ENCODE results near the gene TMEM89.

GRCh38 chr3:48664313-48664644, 42.7 kb upstream of the TMEM89 start:
- TF ChIP-seq, protein P1, sequence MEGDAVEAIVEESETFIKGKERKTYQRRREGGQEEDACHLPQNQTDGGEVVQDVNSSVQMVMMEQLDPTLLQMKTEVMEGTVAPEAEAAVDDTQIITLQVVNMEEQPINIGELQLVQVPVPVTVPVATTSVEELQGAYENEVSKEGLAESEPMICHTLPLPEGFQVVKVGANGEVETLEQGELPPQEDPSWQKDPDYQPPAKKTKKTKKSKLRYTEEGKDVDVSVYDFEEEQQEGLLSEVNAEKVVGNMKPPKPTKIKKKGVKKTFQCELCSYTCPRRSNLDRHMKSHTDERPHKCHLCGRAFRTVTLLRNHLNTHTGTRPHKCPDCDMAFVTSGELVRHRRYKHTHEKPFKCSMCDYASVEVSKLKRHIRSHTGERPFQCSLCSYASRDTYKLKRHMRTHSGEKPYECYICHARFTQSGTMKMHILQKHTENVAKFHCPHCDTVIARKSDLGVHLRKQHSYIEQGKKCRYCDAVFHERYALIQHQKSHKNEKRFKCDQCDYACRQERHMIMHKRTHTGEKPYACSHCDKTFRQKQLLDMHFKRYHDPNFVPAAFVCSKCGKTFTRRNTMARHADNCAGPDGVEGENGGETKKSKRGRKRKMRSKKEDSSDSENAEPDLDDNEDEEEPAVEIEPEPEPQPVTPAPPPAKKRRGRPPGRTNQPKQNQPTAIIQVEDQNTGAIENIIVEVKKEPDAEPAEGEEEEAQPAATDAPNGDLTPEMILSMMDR (conservative IDR thresholded peaks at IDR 0.05; ENCODE audit: low read depth in 2 of 2) = peak in 1 of 2 experiments; percentile 6; a peak in 1 of 4 replicates
- TF ChIP-seq, protein P2, sequence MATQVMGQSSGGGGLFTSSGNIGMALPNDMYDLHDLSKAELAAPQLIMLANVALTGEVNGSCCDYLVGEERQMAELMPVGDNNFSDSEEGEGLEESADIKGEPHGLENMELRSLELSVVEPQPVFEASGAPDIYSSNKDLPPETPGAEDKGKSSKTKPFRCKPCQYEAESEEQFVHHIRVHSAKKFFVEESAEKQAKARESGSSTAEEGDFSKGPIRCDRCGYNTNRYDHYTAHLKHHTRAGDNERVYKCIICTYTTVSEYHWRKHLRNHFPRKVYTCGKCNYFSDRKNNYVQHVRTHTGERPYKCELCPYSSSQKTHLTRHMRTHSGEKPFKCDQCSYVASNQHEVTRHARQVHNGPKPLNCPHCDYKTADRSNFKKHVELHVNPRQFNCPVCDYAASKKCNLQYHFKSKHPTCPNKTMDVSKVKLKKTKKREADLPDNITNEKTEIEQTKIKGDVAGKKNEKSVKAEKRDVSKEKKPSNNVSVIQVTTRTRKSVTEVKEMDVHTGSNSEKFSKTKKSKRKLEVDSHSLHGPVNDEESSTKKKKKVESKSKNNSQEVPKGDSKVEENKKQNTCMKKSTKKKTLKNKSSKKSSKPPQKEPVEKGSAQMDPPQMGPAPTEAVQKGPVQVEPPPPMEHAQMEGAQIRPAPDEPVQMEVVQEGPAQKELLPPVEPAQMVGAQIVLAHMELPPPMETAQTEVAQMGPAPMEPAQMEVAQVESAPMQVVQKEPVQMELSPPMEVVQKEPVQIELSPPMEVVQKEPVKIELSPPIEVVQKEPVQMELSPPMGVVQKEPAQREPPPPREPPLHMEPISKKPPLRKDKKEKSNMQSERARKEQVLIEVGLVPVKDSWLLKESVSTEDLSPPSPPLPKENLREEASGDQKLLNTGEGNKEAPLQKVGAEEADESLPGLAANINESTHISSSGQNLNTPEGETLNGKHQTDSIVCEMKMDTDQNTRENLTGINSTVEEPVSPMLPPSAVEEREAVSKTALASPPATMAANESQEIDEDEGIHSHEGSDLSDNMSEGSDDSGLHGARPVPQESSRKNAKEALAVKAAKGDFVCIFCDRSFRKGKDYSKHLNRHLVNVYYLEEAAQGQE (IDR thresholded peaks at IDR 0.05; ENCODE audit: unreplicated experiment) = no peak
- TF ChIP-seq CREB1 (CRISPR knock-in tag; IDR thresholded peaks at IDR 0.05; ENCODE audit: low read depth) = no peak
- no peak for TF ChIP-seq EZH2phosphoT487 (IDR thresholded peaks at IDR 0.05; ENCODE audit: unreplicated experiment)
- TF ChIP-seq POLR2AphosphoS5 (IDR thresholded peaks at IDR 0.05; ENCODE audit: low read depth) = no peak
- no peak for TF ChIP-seq ZNF114 (CRISPR knock-in tag; IDR thresholded peaks at IDR 0.05)
- TF ChIP-seq EZH2 (IDR thresholded peaks at IDR 0.05; ENCODE audit: low read depth, unreplicated experiment) = no peak
- no peak for TF ChIP-seq NANOG (IDR thresholded peaks at IDR 0.05; ENCODE audit: borderline replicate concordance)
- no peak for TF ChIP-seq STAT1 (IDR thresholded peaks at IDR 0.05; ENCODE audit: unreplicated experiment)
- TF ChIP-seq, protein P3, sequence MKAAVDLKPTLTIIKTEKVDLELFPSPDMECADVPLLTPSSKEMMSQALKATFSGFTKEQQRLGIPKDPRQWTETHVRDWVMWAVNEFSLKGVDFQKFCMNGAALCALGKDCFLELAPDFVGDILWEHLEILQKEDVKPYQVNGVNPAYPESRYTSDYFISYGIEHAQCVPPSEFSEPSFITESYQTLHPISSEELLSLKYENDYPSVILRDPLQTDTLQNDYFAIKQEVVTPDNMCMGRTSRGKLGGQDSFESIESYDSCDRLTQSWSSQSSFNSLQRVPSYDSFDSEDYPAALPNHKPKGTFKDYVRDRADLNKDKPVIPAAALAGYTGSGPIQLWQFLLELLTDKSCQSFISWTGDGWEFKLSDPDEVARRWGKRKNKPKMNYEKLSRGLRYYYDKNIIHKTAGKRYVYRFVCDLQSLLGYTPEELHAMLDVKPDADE (IDR thresholded peaks at IDR 0.05) = no peak

Data from GM23338 (cell line).